GM19468 (cell line): ENCODE data around the gene SUPT20HL1.
"Not testable (repeated sequence)": the region's sequence is repeated elsewhere in the genome, so short reads cannot be mapped to it uniquely, and the experiment has no call there.

ENCODE experiments used
- ATAC-seq: cut with Tn5 transposase; IDR thresholded peaks from one replicate; pipeline ENCODE4 v1.9.1; 2021; ENCODE audit warnings: mild to moderate bottlenecking, moderate library complexity, moderate number of reproducible peaks; ENCODE audit not compliant: unreplicated experiment; ENCODE audit errors: extremely low read depth

Gene SUPT20HL1

GRCh38 chrX:24360272-24360671 lies at the start of gene SUPT20HL1:
TSS of gene SUPT20HL1 (plus strand) at chrX:24360639. CDS start at chrX:24362761, 2,122 bp downstream.
- no peak for ATAC-seq

GRCh38 chrX:24310916-24311315 lies 49.5 kb upstream of the SUPT20HL1 start:
- ATAC-seq = not testable (repeated sequence)

- not testable (repeated sequence) for ATAC-seq
Observed at GRCh38 chrX:24311507-24312248, 48.8 kb upstream of the SUPT20HL1 start.

- ATAC-seq = not testable (repeated sequence)
Observed at GRCh38 chrX:24312249-24312607, 48.2 kb upstream of the SUPT20HL1 start.

GRCh38 chrX:24314019-24314635 lies 46.3 kb upstream of the SUPT20HL1 start, which contains the start of gene SUPT20HL2:
TSS of gene SUPT20HL2 (minus strand) at chrX:24314069. CDS start at chrX:24313315, 754 bp downstream.
- no peak for ATAC-seq

GRCh38 chrX:24316111-24316510 lies 44.3 kb upstream of the SUPT20HL1 start:
- ATAC-seq = no peak

GRCh38 chrX:24317567-24317966 lies 42.9 kb upstream of the SUPT20HL1 start:
- ATAC-seq = no peak

- ATAC-seq = no peak
Observed at GRCh38 chrX:24321741-24322395, 38.6 kb upstream of the SUPT20HL1 start.

- no peak for ATAC-seq
Observed at GRCh38 chrX:24325231-24325630, 35.2 kb upstream of the SUPT20HL1 start.

- ATAC-seq = no peak
Observed at GRCh38 chrX:24332878-24333277, 27.6 kb upstream of the SUPT20HL1 start.

GRCh38 chrX:24333371-24333770 lies 27.1 kb upstream of the SUPT20HL1 start:
- no peak for ATAC-seq

- no peak for ATAC-seq
Observed at GRCh38 chrX:24334461-24334860, 26.0 kb upstream of the SUPT20HL1 start.

GRCh38 chrX:24335871-24336270 lies 24.6 kb upstream of the SUPT20HL1 start:
- no peak for ATAC-seq

GRCh38 chrX:24339911-24340310 lies 20.5 kb upstream of the SUPT20HL1 start:
- no peak for ATAC-seq

GRCh38 chrX:24340501-24340900 lies 19.9 kb upstream of the SUPT20HL1 start:
- no peak for ATAC-seq

GRCh38 chrX:24341795-24342194 lies 18.6 kb upstream of the SUPT20HL1 start:
- ATAC-seq = no peak

- peak; percentile 55 for ATAC-seq
Observed at GRCh38 chrX:24343719-24344118, 16.7 kb upstream of the SUPT20HL1 start.

GRCh38 chrX:24347881-24348280 lies 12.6 kb upstream of the SUPT20HL1 start:
- ATAC-seq = no peak

- no peak for ATAC-seq
Observed at GRCh38 chrX:24350217-24350616, 10.2 kb upstream of the SUPT20HL1 start.

GRCh38 chrX:24355095-24355494 lies 5.3 kb upstream of the SUPT20HL1 start:
- ATAC-seq = no peak

GRCh38 chrX:24357106-24357505 lies 3.3 kb upstream of the SUPT20HL1 start:
- no peak for ATAC-seq
